HAP-1 (cell line): ENCODE results near the gene IMMP2L.
"Not testable (repeated sequence)": the region's sequence is repeated elsewhere in the genome, so short reads cannot be mapped to it uniquely, and the experiment has no call there.

Experiments
- DNase-seq, 2 experiments: peaks; one replicate each; pipeline ENCODE4 v3.0.0-alpha.2; 2016 to 2020; ENCODE audit warnings: low spot score in 2 of 2
- H3K27me3 ChIP-seq: fragments of 250-450 bp; sonication (Bioruptor Pico); 2 replicates; pipeline ENCODE4 v1.5.1; 2020; ENCODE audit warnings: low read depth, mild to moderate bottlenecking, moderate library complexity
- H3K36me3 ChIP-seq: fragments of 250-450 bp; sonication (Bioruptor Pico); replicated peaks from 2 replicates; pipeline ENCODE4 v1.5.1; 2020; ENCODE audit warnings: mild to moderate bottlenecking
- H3K4me1 ChIP-seq: fragments of 250-450 bp; sonication (Bioruptor Pico); 2 replicates; pipeline ENCODE4 v1.5.1; 2020; ENCODE audit warnings: mild to moderate bottlenecking
- H3K4me3 ChIP-seq: fragments of 250-450 bp; sonication (Bioruptor Pico); 2 replicates; pipeline ENCODE4 v1.5.1; 2020; ENCODE audit warnings: mild to moderate bottlenecking, moderate library complexity
- H3K9me3 ChIP-seq: fragments of 250-450 bp; sonication (Bioruptor Pico); 2 replicates; pipeline ENCODE4 v1.5.1; 2020; ENCODE audit warnings: mild to moderate bottlenecking, moderate library complexity
- in situ Hi-C: fragments of 300-500 bp; cut with MboI; formaldehyde crosslinking; loops from 3 replicates; pipeline ENCODE4 v1.14.3; 2020; ENCODE audit warnings: low sequenced_read_pairs, inconsistent platforms, mixed read lengths

IMMP2L gene

DNA sequence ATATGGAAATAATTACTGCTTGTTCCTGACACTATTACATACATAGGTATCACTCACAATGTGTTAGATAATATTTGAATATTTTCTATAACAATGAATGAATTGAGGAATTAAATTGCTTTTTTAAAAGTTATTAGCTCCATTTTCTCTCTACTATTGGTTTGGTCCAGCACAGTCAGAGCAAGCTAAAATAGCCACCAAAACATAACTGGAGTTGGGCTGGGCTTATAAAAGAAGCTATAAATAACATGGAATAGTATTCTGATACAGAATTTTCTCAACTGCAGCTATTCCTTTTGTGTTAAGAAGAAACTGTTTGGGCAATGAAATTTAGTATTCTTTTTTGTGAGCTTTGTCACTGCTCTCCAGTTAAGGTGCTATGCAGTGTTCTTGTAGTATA is 614.0 kb downstream of the IMMP2L start:
- H3K4me1 ChIP-seq: peaks cover 36% of the 10 kb centered on the region
- DNase-seq: no peak
- no peak overlapping the region for H3K4me3 ChIP-seq
- H3K27me3 ChIP-seq: no peaks in the 10 kb centered on the region
- H3K36me3 ChIP-seq: no peaks in the 10 kb centered on the region
- in situ Hi-C loops: no loop called here
- no peaks in the 10 kb centered on the region for H3K9me3 ChIP-seq

DNA sequence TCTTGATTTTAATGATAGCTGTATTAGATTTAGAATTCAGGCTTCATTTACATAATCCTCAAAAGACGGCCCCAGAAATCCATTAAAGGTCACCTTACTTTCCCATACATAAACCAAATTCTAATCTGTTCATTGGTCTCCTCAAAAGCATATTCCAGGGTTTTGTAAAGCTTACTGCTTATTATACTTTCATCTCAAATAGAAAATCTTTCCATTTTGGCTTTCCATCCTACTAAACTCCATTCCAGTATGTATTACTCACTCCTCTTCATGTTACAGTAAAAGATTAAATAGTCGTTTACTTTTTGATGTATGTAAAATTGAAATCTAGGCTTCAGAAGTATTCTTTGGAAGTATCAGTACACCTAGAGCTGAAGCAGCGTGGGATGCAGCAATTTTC is 614.9 kb downstream of the IMMP2L start:
- Histone ChIP-seq H3K27me3 (no peaks in the 10 kb centered on the region), H3K4me1 (peaks cover 37% of the 10 kb centered on the region), H3K9me3 (no peaks in the 10 kb centered on the region), H3K4me3 (no peak overlapping the region), H3K36me3 (no peaks in the 10 kb centered on the region)
- in situ Hi-C loops: no loop called here
- peak in 1 of 2 experiments; percentile 17 for DNase-seq

DNA sequence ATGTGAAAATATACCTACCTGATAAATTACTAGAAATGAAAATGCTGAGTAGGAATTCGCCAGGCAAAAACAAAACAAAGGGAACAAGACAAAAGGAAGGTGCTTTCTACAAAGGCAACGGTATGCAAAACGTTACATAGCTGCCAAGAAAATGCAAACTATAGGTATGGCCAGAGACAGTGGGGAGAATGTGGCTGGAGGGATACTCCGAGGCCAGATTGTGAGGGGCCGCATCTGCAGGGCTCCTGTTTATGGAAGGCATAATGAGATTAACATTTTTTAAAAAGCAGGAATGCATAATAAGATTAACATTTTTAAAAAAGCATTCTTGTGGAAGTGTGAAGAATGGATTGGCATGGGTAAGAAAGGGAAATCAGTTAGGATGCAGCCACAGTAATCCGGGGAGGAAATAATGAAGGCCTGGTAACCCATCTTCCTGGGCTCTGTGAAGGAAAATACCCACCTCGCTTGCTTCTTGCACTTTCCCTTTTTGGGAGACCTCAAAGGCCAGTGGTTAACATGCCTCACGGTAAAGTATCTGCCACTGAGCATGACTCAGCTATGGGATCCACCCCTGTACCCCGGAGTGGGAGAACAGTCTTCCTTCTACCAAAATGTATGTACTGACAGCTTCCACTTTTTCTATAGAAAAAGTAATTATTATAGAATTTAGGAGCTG is 617.2 kb downstream of the IMMP2L start:
- peak; percentile 75 to 86 for DNase-seq
- Histone ChIP-seq H3K36me3 (no peaks in the 10 kb centered on the region), H3K4me1 (peaks cover 37% of the 10 kb centered on the region), H3K4me3 (no peak overlapping the region), H3K27me3 (no peaks in the 10 kb centered on the region), H3K9me3 (no peaks in the 10 kb centered on the region)
- in situ Hi-C loops: no loop called here

DNA sequence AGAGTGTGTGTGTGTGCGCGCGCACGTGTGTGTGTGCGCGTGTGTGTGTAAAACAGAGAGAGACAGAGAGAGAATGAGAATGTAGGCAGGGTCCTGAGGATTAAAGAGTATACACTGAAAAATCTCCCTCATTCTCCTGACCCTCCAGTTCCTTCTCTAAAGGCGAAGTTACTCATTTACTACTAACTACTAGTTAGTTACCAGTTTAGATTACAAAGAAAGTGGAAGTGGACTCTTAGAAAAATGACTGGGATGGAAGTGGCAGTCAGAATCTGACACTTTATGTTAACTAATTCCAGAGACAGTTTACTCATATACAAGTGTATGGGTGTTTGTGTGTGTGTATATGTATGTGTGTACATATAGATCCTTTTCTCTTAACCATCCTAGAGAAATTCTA is 617.8 kb downstream of the IMMP2L start:
- in situ Hi-C loops: no loop called here
- no peak for DNase-seq
- no peaks in the 10 kb centered on the region for H3K9me3 ChIP-seq
- H3K4me3 ChIP-seq: no peak overlapping the region
- H3K36me3 ChIP-seq: no peaks in the 10 kb centered on the region
- peaks cover 37% of the 10 kb centered on the region for H3K4me1 ChIP-seq
- H3K27me3 ChIP-seq: no peaks in the 10 kb centered on the region

DNA sequence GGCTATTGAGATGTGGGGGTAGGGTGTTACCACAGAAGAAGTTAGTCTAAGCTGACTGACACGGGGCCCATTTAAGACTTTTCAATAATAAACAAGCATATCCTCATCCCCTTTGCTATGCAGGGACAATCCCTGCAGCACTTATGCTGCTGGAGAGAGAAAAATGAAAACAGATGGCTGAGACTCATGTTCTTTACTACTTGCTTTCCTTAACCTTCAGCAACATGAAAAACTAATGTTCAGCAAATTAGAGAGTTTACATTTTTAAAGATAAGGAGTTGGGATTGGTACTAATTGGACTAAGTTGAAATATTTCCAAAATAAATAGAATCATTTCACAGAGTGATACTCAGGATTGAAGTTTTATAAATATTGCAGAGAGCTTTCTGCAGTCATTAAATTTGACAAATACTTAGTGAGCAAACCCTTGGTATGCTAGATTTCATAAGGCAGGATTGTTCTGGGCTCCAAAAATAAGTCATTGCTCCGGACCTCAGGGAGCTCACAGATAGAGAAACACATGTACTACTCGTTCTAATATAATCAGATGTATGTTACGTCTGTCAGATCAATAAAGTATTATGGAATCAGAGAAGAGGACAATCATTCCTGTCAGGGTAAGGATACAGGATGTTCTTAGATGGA is 618.5 kb downstream of the IMMP2L start:
- H3K27me3 ChIP-seq: no peaks in the 10 kb centered on the region
- H3K36me3 ChIP-seq: no peaks in the 10 kb centered on the region
- H3K9me3 ChIP-seq: no peaks in the 10 kb centered on the region
- in situ Hi-C loops: no loop called here
- DNase-seq: peak; percentile 29 to 46
- H3K4me1 ChIP-seq: peaks cover 37% of the 10 kb centered on the region
- no peak overlapping the region for H3K4me3 ChIP-seq

DNA sequence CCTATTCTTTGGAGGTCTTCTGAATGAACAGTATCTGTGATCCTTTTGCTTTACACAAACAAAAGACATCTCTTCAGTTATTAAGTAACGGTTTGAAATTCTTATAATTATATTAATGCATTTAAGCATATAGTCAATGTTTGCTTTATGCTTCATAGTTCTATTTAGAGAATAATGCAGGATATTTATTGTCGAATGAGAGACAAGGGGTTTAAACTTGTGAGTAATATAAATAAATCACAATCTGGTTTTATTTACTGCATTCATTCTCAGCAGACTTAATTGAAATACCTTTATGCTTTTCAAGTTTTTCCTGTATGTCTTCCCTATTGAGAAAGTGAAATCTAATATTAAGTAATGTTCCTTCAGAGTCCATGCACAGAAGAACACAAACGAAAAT is 620.9 kb downstream of the IMMP2L start:
- Histone ChIP-seq H3K4me1 (peaks cover 25% of the 10 kb centered on the region), H3K27me3 (no peaks in the 10 kb centered on the region), H3K4me3 (no peak overlapping the region), H3K9me3 (no peaks in the 10 kb centered on the region), H3K36me3 (no peaks in the 10 kb centered on the region)
- DNase-seq: no peak
- in situ Hi-C loops: no loop called here

DNA sequence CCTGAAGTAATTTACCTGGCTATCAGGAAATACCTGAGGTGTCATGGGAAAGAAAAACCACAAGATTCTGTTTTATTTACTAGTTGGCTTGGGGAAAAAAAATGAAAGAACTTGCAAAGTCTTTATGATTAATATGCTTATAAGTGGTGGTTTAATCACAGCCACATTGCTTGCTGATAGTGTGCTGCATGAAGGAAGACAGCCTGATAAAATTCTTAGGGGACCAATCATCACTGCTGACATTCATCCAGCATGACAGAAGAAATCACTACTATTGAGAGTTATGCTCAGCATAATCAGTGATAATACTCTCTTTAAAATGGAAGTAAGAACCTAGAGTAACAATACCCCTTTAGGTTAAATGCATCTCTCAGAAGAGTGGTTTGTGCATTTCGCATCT is 621.5 kb downstream of the IMMP2L start:
- in situ Hi-C loops: no loop called here
- Histone ChIP-seq H3K4me1 (peaks cover 22% of the 10 kb centered on the region), H3K36me3 (no peaks in the 10 kb centered on the region), H3K9me3 (no peaks in the 10 kb centered on the region), H3K4me3 (no peak overlapping the region), H3K27me3 (no peaks in the 10 kb centered on the region)
- DNase-seq: no peak

DNA sequence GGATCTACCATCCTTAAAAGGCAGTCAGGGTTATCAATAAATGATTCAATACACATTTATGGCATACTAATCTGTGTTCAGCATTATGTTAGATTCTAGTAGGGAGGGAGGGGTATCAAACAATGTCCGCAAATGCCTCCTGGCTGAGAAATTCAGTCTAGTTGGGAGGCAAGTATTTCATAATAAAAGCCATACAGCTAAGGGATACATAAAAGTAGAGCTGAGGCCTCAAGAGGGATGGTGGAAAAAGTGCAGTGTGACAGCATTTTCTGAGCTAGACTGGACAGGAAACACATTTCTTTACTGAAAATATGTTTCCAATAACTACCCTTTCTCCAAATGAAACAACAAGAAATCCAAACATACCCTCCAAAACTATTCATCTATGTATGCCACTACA is 624.1 kb downstream of the IMMP2L start:
- DNase-seq: no peak
- Histone ChIP-seq H3K9me3 (no peaks in the 10 kb centered on the region), H3K36me3 (no peaks in the 10 kb centered on the region), H3K27me3 (no peaks in the 10 kb centered on the region), H3K4me3 (no peak overlapping the region), H3K4me1 (no peaks in the 10 kb centered on the region; the same call in 1 of the 2 replicates)
- in situ Hi-C loops: no loop called here

DNA sequence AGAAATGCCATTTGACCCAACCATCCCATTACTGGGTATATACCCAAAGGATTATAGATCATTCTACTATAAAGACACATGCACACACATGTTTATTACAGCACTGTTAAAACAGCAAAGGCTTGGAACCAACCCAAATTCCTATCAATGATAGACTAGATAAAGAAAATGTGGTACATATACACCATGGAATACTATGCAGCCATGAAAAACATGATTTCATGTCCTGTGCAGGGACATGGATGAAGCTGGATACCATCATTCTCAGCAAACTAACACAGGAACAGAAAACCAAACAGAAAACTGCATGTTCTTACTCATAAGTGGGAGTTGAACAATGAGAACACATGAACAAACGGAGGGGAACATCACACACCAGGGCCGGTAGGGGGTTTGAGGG is 625.6 kb downstream of the IMMP2L start:
- in situ Hi-C loops, H3K4me1 ChIP-seq, DNase-seq: not testable (repeated sequence)

DNA sequence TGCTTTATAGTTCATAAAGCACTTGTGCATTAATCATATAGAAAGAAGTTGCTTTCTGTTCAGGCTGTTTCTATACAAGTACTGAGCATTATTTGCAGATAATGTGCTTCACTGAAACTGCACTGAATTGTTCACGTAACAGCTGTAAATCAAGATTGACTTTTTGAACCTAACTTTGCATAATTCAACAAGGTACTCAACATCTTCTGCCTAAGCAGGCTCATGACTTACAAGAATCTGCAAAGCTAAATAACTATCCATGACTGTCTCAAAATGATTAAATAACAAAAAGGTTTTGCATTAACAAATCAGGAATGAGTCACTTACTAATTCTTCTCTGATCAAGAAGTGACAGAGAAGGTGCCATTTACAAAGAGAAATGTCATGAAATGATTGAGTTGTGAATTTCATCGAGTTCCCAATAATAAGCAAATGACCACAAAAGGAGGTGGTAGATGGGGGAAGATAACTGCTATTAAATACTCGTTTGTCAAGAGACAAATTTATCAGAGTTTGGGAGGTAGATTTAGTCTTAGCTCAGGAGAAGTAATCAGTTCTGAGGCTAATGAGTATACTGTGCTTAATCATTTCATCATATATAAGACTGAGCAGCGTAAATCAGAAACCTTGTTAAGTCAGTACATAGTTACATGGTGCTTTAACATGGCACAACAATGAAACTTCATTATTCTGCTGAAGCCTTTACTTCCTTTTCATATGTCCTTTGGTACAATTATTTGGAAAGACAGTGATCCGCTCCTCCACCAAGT is 632.6 kb downstream of the IMMP2L start:
- in situ Hi-C loops: no loop called here
- H3K9me3 ChIP-seq: no peaks in the 10 kb centered on the region
- peak in 1 of 2 experiments; percentile 57 for DNase-seq
- no peaks in the 10 kb centered on the region for H3K27me3 ChIP-seq
- H3K36me3 ChIP-seq: no peaks in the 10 kb centered on the region
- peaks cover 10% of the 10 kb centered on the region for H3K4me1 ChIP-seq
- no peak overlapping the region for H3K4me3 ChIP-seq

More for the DNA sequence above, 625.6 kb downstream of the IMMP2L start:
- not testable (repeated sequence) for H3K4me3 ChIP-seq, H3K27me3 ChIP-seq, H3K9me3 ChIP-seq, H3K36me3 ChIP-seq

DNA sequence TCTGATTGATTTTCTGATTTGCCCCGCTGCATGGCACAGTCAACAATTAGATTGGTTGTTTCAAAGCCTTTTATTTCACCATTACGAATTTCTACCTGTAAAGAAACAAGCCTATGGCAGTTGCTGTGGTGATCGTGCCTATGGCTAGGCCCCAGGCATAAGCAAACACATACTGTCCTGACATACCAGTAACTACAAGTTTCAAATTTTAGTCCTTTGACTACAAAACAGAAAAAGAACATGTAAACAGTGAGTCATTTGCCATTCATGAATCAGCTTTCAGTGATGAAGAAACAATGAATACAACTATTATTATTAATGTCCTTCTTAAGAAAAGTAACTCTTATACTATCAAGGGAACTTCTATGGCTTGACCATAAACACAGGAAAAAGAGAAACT is 639.4 kb downstream of the IMMP2L start:
- no peak for DNase-seq
- Histone ChIP-seq H3K4me3 (no peak overlapping the region), H3K9me3 (no peaks in the 10 kb centered on the region), H3K36me3 (no peaks in the 10 kb centered on the region), H3K4me1 (no peaks in the 10 kb centered on the region), H3K27me3 (no peaks in the 10 kb centered on the region)
- in situ Hi-C loops: no loop called here

DNA sequence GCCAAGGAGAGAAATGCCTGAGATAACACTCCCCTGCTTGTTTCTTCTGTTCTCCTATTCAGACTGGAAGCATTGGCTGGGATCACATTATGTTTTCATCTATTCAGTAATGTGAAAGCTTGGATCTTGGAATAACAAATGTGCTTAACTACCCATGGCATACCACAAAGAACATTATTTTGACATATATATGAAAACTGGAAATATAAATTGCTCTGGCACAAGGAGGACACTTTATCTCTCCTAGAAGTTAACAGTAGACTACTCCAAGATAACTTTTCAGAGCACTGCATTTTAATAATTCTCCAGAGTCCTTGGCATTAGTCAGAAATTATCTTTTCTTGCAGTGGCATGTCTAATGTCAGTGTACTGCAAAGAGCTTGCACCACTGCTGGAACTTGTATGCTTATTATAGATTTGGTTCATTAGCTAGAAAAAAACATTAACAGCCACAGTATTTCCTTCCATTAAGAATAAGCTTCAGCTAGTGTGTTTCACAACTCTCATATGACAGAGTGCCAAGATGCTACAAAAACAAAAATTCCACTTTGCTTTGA is 640.6 kb downstream of the IMMP2L start:
- H3K36me3 ChIP-seq: no peaks in the 10 kb centered on the region
- no peaks in the 10 kb centered on the region for H3K27me3 ChIP-seq
- no peaks in the 10 kb centered on the region for H3K4me1 ChIP-seq
- in situ Hi-C loops: no loop called here
- no peaks in the 10 kb centered on the region for H3K9me3 ChIP-seq
- no peak overlapping the region for H3K4me3 ChIP-seq
- DNase-seq: no peak

DNA sequence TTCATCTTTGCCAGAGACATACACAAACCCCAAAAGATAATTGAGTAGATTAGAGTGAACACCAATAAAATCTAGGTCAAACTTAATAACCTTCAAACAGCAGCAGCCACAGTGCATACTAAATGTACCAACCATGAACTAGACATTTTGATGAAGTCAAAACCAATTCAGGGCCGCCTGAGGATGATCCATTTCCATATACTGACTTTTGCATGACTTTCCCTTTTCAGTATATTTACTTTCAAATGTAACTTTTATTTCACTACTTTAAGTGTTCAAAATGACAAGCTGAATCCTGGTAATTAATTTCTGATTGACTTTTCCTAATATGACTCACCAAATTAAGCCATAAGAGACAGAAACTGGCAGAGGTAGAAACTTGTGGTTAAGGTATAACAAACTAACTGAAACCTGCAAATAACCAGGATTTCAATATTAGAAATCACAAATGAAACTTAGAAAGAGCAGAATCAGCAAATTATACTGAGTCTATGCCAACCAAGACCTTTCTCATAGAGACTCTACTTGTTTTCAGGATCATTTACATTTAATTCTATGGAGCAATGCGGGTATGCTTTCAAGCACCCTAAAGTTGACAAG is 643.2 kb downstream of the IMMP2L start:
- Histone ChIP-seq H3K4me3 (no peak overlapping the region), H3K9me3 (no peaks in the 10 kb centered on the region), H3K27me3 (no peaks in the 10 kb centered on the region), H3K36me3 (no peaks in the 10 kb centered on the region), H3K4me1 (no peaks in the 10 kb centered on the region)
- DNase-seq: no peak
- in situ Hi-C loops: no loop called here

DNA sequence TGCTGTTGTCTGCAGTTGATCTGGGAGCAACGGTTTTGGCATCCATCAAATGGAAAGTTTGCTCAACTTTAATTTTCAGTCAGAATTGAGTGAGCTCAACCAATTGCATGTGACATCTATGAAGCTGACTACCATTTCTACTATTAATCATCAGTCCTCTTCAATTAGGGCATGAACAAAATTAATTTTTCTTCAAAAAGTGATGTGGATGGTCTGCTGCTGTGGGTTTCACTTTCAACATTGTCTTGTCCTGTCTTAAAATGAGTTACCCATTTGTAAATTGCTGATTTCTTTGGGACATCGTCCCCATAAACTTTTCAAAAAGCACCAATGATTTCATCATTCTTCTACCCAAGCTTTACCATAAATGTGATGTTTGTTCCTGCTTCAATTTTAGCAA is 648.0 kb downstream of the IMMP2L start:
- no peaks in the 10 kb centered on the region for H3K9me3 ChIP-seq
- H3K27me3 ChIP-seq: no peaks in the 10 kb centered on the region
- H3K4me1 ChIP-seq: no peaks in the 10 kb centered on the region
- no peak overlapping the region for H3K4me3 ChIP-seq
- H3K36me3 ChIP-seq: no peaks in the 10 kb centered on the region
- DNase-seq: no peak
- in situ Hi-C loops: no loop called here
